ENCODE results near the gene CAMK2D.
"Not testable (repeated sequence)": the region's sequence is repeated elsewhere in the genome, so short reads cannot be mapped to it uniquely, and the experiment has no call there.

Gene CAMK2D

GRCh38 chr4:113708250-113708649 lies 53.3 kb downstream of the CAMK2D start:
- H3K9ac ChIP-seq (ENCODE audit: low read depth in 1 of 2, low read length in 2 of 2), result no peak overlapping the region
- peaks cover 4 to 8% of the 10 kb centered on the region in 2 donors for H3K4me1 ChIP-seq (ENCODE audit: control insufficient read depth in 1 of 2, insufficient read depth in 2 of 2, low read length in 2 of 2)
- no peak overlapping the region for H3K27ac ChIP-seq (ENCODE audit: low read depth, low read length)
- H3K9me3 ChIP-seq (ENCODE audit: control insufficient read depth in 1 of 2, low read length in 2 of 2), result no peaks in the 10 kb centered on the region
- H3K4me3 ChIP-seq (ENCODE audit: low read depth in 1 of 2, low read length in 2 of 2), result no peak overlapping the region
- H3K36me3 ChIP-seq (ENCODE audit: control insufficient read depth in 1 of 2, insufficient read depth in 2 of 2, low read length in 2 of 2), result no peaks in the 10 kb centered on the region
- no peaks in the 10 kb centered on the region for H3K27me3 ChIP-seq (ENCODE audit: control insufficient read depth in 1 of 2, insufficient read depth in 2 of 2, low read length in 2 of 2)

GRCh38 chr4:113707048-113707447 lies 54.5 kb downstream of the CAMK2D start:
- Histone ChIP-seq H3K4me3 (ENCODE audit: low read depth in 1 of 2, low read length in 2 of 2) (no peak overlapping the region), H3K27me3 (ENCODE audit: control insufficient read depth in 1 of 2, insufficient read depth in 2 of 2, low read length in 2 of 2) (no peaks in the 10 kb centered on the region), H3K9me3 (ENCODE audit: control insufficient read depth in 1 of 2, low read length in 2 of 2) (no peaks in the 10 kb centered on the region), H3K27ac (ENCODE audit: low read depth, low read length) (no peak overlapping the region), H3K9ac (ENCODE audit: low read depth in 1 of 2, low read length in 2 of 2) (no peak overlapping the region), H3K36me3 (ENCODE audit: control insufficient read depth in 1 of 2, insufficient read depth in 2 of 2, low read length in 2 of 2) (no peaks in the 10 kb centered on the region), H3K4me1 (ENCODE audit: control insufficient read depth in 1 of 2, insufficient read depth in 2 of 2, low read length in 2 of 2) (peaks cover 4 to 8% of the 10 kb centered on the region in 2 donors)

DNA sequence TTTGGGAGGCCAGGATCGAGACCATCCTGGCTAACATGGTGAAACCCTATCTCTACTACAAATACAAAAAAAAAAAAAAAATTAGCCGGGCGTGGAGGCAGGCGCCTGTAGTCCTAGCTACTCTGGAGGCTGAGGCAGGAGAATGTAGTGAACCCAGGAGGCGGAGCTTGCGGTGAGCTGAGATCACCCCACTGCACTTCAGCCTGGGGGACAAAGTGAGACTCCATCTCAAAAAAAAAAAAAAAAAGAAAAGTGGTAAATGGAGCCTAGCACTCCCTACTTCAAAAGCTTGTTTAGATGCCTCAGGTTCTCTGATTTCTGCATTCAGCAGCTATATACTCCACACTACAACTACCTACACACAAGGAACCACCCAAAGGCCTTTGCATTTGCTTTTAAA lies 56.4 kb downstream of the CAMK2D start:
- not testable (repeated sequence) for H3K4me1 ChIP-seq (ENCODE audit: control insufficient read depth in 1 of 2, insufficient read depth in 2 of 2, low read length in 2 of 2); H3K36me3 ChIP-seq (ENCODE audit: control insufficient read depth in 1 of 2, insufficient read depth in 2 of 2, low read length in 2 of 2); H3K4me3 ChIP-seq (ENCODE audit: low read depth in 1 of 2, low read length in 2 of 2); H3K27me3 ChIP-seq (ENCODE audit: control insufficient read depth in 1 of 2, insufficient read depth in 2 of 2, low read length in 2 of 2); H3K9me3 ChIP-seq (ENCODE audit: control insufficient read depth in 1 of 2, low read length in 2 of 2); H3K9ac ChIP-seq (ENCODE audit: low read depth in 1 of 2, low read length in 2 of 2); H3K27ac ChIP-seq (ENCODE audit: low read depth, low read length)

DNA sequence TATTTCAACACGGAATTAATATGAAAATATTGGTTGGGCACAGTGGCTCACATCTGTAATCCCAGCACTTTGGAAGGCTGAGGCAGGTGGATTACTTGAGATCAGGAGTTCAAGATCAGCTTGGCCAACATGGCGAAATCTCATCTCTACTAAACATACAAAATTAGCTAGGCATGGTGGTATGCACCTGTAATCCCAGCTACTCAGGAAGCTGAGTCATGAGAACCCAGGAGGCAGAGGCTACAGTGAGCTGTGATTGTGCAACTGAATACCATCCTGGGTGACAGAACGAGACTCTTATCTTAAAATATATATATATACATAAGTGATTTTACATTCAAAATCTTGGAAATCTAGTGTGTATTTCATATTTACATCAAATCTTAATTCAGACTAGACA lies 58.9 kb downstream of the CAMK2D start:
- not testable (repeated sequence) for H3K4me3 ChIP-seq (ENCODE audit: low read depth in 1 of 2, low read length in 2 of 2); H3K36me3 ChIP-seq (ENCODE audit: control insufficient read depth in 1 of 2, insufficient read depth in 2 of 2, low read length in 2 of 2); H3K9me3 ChIP-seq (ENCODE audit: control insufficient read depth in 1 of 2, low read length in 2 of 2); H3K27me3 ChIP-seq (ENCODE audit: control insufficient read depth in 1 of 2, insufficient read depth in 2 of 2, low read length in 2 of 2); H3K27ac ChIP-seq (ENCODE audit: low read depth, low read length); H3K9ac ChIP-seq (ENCODE audit: low read depth in 1 of 2, low read length in 2 of 2); H3K4me1 ChIP-seq (ENCODE audit: control insufficient read depth in 1 of 2, insufficient read depth in 2 of 2, low read length in 2 of 2)

DNA sequence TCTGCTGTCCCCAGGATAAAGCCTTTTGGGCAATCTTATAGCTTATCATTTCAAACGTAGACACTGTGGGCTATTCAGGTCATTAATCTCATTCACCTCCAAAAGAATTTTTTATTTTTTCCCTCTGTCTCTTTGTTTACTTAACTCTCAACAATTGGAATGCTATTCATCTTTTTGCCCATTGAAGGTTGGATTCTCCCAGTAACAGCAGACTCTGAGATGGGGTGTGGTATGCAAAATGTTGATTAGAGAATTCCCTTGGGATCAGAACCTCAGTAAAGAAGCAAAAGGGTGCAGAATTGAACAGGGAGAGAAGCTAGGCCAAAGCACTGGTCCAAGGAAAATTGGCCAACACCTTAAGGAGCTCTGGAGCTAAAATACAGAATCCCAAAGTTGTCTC lies 60.4 kb downstream of the CAMK2D start:
- no peak overlapping the region for H3K27ac ChIP-seq (ENCODE audit: low read depth, low read length)
- H3K9me3 ChIP-seq (ENCODE audit: control insufficient read depth in 1 of 2, low read length in 2 of 2), result no peaks in the 10 kb centered on the region
- no peak overlapping the region for H3K4me3 ChIP-seq (ENCODE audit: low read depth in 1 of 2, low read length in 2 of 2)
- peaks cover 0 to under 1% of the 10 kb centered on the region in 2 donors for H3K4me1 ChIP-seq (ENCODE audit: control insufficient read depth in 1 of 2, insufficient read depth in 2 of 2, low read length in 2 of 2)
- H3K27me3 ChIP-seq (ENCODE audit: control insufficient read depth in 1 of 2, insufficient read depth in 2 of 2, low read length in 2 of 2), result no peaks in the 10 kb centered on the region
- no peak overlapping the region for H3K9ac ChIP-seq (ENCODE audit: low read depth in 1 of 2, low read length in 2 of 2)
- no peaks in the 10 kb centered on the region for H3K36me3 ChIP-seq (ENCODE audit: control insufficient read depth in 1 of 2, insufficient read depth in 2 of 2, low read length in 2 of 2)

DNA sequence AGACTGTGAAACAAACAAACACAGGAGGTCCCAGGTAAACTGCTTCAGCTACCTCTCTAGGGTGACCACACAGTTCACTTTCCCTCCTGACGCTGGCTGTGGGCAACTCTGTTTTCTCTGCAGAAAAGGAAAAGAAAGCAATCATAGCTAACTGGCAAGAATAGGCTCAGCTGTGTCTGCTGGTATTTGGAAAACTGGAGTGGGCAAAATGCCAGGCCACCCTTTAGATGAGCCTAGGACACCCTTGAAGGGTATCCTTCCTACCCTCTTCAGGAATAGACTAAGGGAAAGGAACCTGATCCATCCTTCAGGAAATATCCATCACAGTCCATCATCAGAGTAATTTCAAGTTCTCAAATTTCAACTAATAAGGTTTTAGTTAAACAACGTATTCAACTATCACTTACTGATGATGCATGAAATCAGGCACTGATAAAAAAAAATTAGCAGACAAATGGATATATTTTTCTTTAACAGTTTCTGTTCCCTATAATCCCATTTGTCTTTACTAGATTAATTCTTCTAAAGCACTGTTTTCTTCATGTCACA lies 60.9 kb downstream of the CAMK2D start:
- Histone ChIP-seq H3K36me3 (ENCODE audit: control insufficient read depth in 1 of 2, insufficient read depth in 2 of 2, low read length in 2 of 2) (no peaks in the 10 kb centered on the region), H3K27me3 (ENCODE audit: control insufficient read depth in 1 of 2, insufficient read depth in 2 of 2, low read length in 2 of 2) (no peaks in the 10 kb centered on the region), H3K9me3 (ENCODE audit: control insufficient read depth in 1 of 2, low read length in 2 of 2) (no peaks in the 10 kb centered on the region), H3K4me1 (ENCODE audit: control insufficient read depth in 1 of 2, insufficient read depth in 2 of 2, low read length in 2 of 2) (peaks cover 4 to 5% of the 10 kb centered on the region in 2 donors), H3K9ac (ENCODE audit: low read depth in 1 of 2, low read length in 2 of 2) (no peak overlapping the region), H3K4me3 (ENCODE audit: low read depth in 1 of 2, low read length in 2 of 2) (no peak overlapping the region), H3K27ac (ENCODE audit: low read depth, low read length) (no peak overlapping the region)

DNA sequence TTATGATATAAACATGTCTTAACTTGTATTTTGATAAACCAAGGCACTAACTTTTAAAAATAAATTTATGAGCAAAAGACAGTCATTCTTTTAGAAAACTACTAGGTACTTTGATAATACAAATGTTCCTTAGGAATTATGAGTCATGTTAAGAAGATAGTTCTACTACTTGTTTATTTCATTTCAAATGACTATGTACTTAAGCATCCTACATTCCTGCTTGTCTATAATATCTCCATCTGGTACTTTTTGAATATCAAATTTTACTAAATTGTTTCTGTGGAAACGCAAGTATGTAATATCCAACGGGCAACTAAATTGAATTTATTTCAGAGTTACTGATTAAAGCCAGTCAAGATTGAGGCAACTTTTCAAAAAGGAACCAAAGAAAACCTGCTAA lies 61.8 kb downstream of the CAMK2D start:
- H3K36me3 ChIP-seq (ENCODE audit: control insufficient read depth in 1 of 2, insufficient read depth in 2 of 2, low read length in 2 of 2), result no peaks in the 10 kb centered on the region
- no peaks in the 10 kb centered on the region for H3K9me3 ChIP-seq (ENCODE audit: control insufficient read depth in 1 of 2, low read length in 2 of 2)
- H3K4me1 ChIP-seq (ENCODE audit: control insufficient read depth in 1 of 2, insufficient read depth in 2 of 2, low read length in 2 of 2), result peaks cover 12 to 13% of the 10 kb centered on the region in 2 donors
- H3K27me3 ChIP-seq (ENCODE audit: control insufficient read depth in 1 of 2, insufficient read depth in 2 of 2, low read length in 2 of 2), result no peaks in the 10 kb centered on the region
- H3K4me3 ChIP-seq (ENCODE audit: low read depth in 1 of 2, low read length in 2 of 2), result no peak overlapping the region
- H3K9ac ChIP-seq (ENCODE audit: low read depth in 1 of 2, low read length in 2 of 2), result no peak overlapping the region
- no peak overlapping the region for H3K27ac ChIP-seq (ENCODE audit: low read depth, low read length)

DNA sequence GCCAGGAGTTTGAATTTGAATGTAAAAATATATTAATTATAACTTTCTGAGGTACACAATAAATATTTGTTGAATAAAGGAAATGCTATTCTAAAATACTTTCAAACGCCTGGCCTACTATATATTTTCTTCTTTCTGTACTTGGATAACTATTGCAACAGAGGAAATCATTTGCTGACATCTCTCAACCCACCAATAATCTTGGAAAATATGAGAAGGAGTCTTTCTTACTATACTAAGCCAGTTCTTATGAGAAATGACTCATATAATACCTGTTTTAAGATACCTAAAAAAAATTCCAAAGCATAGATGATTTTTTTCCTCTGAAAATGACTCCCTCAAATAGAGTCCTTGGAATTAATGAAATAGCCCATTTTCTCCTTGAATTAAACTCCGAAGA lies 64.1 kb downstream of the CAMK2D start:
- peaks cover 12 to 19% of the 10 kb centered on the region in 2 donors for H3K4me1 ChIP-seq (ENCODE audit: control insufficient read depth in 1 of 2, insufficient read depth in 2 of 2, low read length in 2 of 2)
- H3K9me3 ChIP-seq (ENCODE audit: control insufficient read depth in 1 of 2, low read length in 2 of 2), result no peaks in the 10 kb centered on the region
- H3K27me3 ChIP-seq (ENCODE audit: control insufficient read depth in 1 of 2, insufficient read depth in 2 of 2, low read length in 2 of 2), result no peaks in the 10 kb centered on the region
- no peak overlapping the region for H3K9ac ChIP-seq (ENCODE audit: low read depth in 1 of 2, low read length in 2 of 2)
- no peak overlapping the region for H3K27ac ChIP-seq (ENCODE audit: low read depth, low read length)
- no peaks in the 10 kb centered on the region for H3K36me3 ChIP-seq (ENCODE audit: control insufficient read depth in 1 of 2, insufficient read depth in 2 of 2, low read length in 2 of 2)
- no peak overlapping the region for H3K4me3 ChIP-seq (ENCODE audit: low read depth in 1 of 2, low read length in 2 of 2)

DNA sequence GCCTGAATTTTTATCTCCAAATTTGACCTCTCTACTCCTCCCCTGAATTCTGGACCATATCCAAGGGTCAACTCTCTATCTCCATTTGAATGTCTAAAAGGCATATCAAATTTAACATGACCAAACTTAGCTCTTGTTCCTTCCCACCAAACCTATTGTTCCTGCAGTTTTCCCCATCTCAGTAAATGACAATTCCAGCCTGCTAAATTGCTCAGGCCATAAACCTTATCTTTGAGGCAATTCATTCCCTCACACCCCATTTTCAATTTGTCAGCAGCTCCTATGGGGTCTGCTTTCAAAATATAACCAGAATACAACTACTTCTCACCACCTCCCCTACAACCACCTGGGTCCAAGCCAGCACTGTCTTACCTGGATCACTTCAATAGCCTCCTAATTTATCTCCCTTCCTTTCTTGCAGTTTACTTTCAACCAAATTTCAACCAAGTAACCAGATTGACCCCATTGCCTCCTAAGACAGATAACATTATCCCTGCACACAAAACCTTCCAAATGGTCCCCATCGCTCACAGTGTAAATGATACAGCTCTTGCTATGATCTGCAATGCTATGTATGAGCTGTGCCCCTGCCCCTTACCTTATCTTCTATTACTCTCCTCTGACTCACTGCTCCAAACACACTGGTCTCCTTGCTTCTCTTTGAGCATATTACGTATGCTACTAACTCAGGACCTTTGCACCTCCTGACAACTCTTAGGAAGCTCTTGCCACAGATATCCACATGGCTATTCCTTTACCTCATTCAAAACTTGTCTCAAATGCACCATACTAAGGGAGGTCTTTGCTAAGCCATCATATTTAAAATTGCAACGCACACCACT lies 66.0 kb downstream of the CAMK2D start:
- no peak overlapping the region for H3K27ac ChIP-seq (ENCODE audit: low read depth, low read length)
- H3K27me3 ChIP-seq (ENCODE audit: control insufficient read depth in 1 of 2, insufficient read depth in 2 of 2, low read length in 2 of 2), result no peaks in the 10 kb centered on the region
- H3K4me3 ChIP-seq (ENCODE audit: low read depth in 1 of 2, low read length in 2 of 2), result no peak overlapping the region
- H3K9ac ChIP-seq (ENCODE audit: low read depth in 1 of 2, low read length in 2 of 2), result no peak overlapping the region
- no peaks in the 10 kb centered on the region for H3K36me3 ChIP-seq (ENCODE audit: control insufficient read depth in 1 of 2, insufficient read depth in 2 of 2, low read length in 2 of 2)
- peaks cover 12 to 19% of the 10 kb centered on the region in 2 donors for H3K4me1 ChIP-seq (ENCODE audit: control insufficient read depth in 1 of 2, insufficient read depth in 2 of 2, low read length in 2 of 2)
- no peaks in the 10 kb centered on the region for H3K9me3 ChIP-seq (ENCODE audit: control insufficient read depth in 1 of 2, low read length in 2 of 2)

DNA sequence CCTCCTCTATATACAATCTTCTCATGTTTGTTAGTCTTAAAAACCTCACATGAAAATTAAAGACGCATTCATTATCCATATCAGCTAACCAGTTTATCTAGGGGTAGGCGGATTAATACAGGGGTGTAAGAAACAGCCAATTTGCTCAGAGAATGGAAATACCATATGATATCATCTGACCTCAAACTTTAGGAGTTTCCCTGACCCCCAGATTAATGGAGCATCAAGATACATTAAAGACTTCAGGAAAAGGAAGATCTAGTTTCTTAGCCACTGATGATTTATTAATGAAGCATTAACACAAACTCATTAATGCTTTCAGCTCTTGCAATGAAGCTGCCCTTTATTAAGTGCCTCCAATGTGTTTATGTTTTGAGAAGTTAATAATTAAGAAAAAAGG lies 67.5 kb downstream of the CAMK2D start:
- H3K27ac ChIP-seq (ENCODE audit: low read depth, low read length), result no peak overlapping the region
- H3K4me1 ChIP-seq (ENCODE audit: control insufficient read depth in 1 of 2, insufficient read depth in 2 of 2, low read length in 2 of 2), result peaks cover 12 to 19% of the 10 kb centered on the region in 2 donors
- H3K36me3 ChIP-seq (ENCODE audit: control insufficient read depth in 1 of 2, insufficient read depth in 2 of 2, low read length in 2 of 2), result no peaks in the 10 kb centered on the region
- no peaks in the 10 kb centered on the region for H3K27me3 ChIP-seq (ENCODE audit: control insufficient read depth in 1 of 2, insufficient read depth in 2 of 2, low read length in 2 of 2)
- no peak overlapping the region for H3K9ac ChIP-seq (ENCODE audit: low read depth in 1 of 2, low read length in 2 of 2)
- H3K9me3 ChIP-seq (ENCODE audit: control insufficient read depth in 1 of 2, low read length in 2 of 2), result no peaks in the 10 kb centered on the region
- no peak overlapping the region for H3K4me3 ChIP-seq (ENCODE audit: low read depth in 1 of 2, low read length in 2 of 2)

All from duodenal mucosa (tissue), 2 donors.